Neural progenitor cell (in vitro differentiated cells): ENCODE results near the gene CD99.
"Not testable (repeated sequence)": the region's sequence is repeated elsewhere in the genome, so short reads cannot be mapped to it uniquely, and the experiment has no call there.

ENCODE experiments used
- EZH2 ChIP-seq: fragments of 200-600 bp; sonication (generic); IDR thresholded peaks from 2 replicates; pipeline ENCODE4 v1.6.1; 2017; ENCODE audit warnings: antibody characterized with exemption, mild to moderate bottlenecking, moderate library complexity
- EZH2phosphoT487 ChIP-seq: fragments of 200-600 bp; sonication (generic); IDR thresholded peaks from 2 replicates; pipeline ENCODE4 v1.6.1; 2017; ENCODE audit warnings: antibody characterized with exemption
- TF ChIP-seq, protein P1 (sequence below): fragments of 200-600 bp; sonication (generic); IDR thresholded peaks from 2 replicates; pipeline ENCODE4 v1.5.1; 2017; ENCODE audit warnings: antibody characterized with exemption, mild to moderate bottlenecking

DNA sequence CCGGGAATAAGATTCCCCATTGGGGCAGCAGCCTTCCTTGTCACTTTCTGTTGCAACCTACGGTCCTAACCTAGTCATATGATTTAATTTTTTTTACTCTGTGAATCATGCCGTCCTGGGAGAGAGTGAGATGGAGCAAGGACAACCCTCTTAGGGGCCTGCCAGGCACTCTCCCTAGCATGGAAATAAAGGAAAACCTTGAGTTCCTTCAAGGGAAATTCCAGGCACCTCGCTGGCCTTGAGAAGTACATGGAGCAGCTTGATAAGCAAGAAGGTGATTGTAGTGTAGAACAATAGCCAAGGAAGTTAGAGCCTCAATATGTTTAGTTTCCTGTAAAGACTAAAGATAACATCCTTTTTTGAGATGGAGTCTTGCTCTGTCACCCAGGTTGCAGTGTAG, 71.6 kb downstream of the CD99 start:
- not testable (repeated sequence) for TF ChIP-seq EZH2phosphoT487, EZH2
- TF ChIP-seq, protein P1, sequence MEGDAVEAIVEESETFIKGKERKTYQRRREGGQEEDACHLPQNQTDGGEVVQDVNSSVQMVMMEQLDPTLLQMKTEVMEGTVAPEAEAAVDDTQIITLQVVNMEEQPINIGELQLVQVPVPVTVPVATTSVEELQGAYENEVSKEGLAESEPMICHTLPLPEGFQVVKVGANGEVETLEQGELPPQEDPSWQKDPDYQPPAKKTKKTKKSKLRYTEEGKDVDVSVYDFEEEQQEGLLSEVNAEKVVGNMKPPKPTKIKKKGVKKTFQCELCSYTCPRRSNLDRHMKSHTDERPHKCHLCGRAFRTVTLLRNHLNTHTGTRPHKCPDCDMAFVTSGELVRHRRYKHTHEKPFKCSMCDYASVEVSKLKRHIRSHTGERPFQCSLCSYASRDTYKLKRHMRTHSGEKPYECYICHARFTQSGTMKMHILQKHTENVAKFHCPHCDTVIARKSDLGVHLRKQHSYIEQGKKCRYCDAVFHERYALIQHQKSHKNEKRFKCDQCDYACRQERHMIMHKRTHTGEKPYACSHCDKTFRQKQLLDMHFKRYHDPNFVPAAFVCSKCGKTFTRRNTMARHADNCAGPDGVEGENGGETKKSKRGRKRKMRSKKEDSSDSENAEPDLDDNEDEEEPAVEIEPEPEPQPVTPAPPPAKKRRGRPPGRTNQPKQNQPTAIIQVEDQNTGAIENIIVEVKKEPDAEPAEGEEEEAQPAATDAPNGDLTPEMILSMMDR, result not testable (repeated sequence)
